Renal cortex interstitium (tissue), 11 donors: ENCODE measurements around the gene SLC2A9. TPM values are rescaled to one million over a fixed set of nuclear protein-coding genes. Genes with fewer than 3 reads are reported as not detected.
A peak's percentile ranks its signal among the peaks of the same experiment; 100 is the strongest.

Source experiments
- DNase-seq, 11 donors: peaks; one replicate each; pipeline ENCODE4 v3.0.0-alpha.2; 2013; ENCODE audit warnings: low read depth in 9 of 11, low spot score in 4 of 11; ENCODE audit errors: extremely low read depth in 1 of 11
- polyA plus RNA-seq, 3 donors: library from polyadenylated mRNA; unstranded; fragments of 120-200 nt; gene quantifications; one replicate each; pipeline ENCODE4 v1.2.1, GENCODE V29; 2013; ENCODE audit not compliant: insufficient read length in 3 of 3

SLC2A9 gene
- polyA plus RNA-seq, 3 donors = 10.0 to 11.1 (median 10.8) TPM

DNA sequence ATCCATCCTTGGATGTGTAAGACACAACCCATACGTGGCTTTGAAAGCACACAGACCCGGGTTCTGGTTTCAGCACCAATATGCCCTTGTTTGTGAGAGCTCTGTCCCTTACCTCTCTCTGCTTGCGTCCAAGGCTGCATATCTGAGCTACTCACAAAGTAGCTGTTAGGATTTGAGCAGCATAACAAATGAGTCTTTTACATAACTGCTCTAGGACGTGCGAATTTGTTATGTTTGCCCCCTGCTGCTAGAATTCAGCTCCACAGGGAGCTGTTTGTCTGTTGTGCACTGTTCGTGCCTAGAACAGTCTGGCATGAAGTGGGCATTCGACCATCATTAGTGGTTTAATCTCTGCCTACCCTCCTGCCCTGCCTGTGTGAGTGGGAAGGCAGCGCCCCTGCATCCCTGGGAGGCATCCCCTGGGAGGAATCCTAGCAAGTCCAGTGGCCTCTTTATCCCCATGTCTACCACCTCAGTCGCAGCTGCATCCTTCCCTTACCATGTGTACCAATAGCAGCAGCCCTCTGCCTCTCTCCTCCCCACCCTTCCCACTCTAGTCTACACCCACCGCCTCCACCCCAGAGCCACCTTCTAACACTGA lies 42.1 kb downstream of the SLC2A9 start:
- DNase-seq = no peak

- DNase-seq = no peak
Measured at GRCh38 chr4:9977518-9978031, 43.7 kb downstream of the SLC2A9 start.

- no peak for DNase-seq
Measured at GRCh38 chr4:9976781-9977180, 44.5 kb downstream of the SLC2A9 start.

DNA sequence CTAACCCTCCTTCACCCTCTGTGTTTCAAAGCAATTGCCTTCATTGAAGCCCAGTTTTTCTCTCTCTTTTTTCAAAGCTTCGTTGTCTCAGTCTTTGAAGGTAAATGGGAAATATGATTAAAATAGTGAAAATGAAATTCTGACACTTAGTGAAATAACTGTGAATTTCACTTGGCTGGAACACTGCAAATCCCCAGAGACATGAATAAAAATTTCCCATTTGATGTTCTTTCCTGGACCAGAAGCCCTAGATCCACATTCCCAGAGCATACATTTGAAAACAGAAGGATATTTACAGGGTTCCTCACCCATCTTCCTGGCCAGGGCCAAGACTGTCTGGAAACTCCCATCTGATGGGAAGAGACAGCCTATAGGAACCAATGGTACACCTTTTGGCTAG lies 45.0 kb downstream of the SLC2A9 start:
- DNase-seq = no peak

GRCh38 chr4:9971711-9972110 lies 49.6 kb downstream of the SLC2A9 start:
- no peak for DNase-seq

DNA sequence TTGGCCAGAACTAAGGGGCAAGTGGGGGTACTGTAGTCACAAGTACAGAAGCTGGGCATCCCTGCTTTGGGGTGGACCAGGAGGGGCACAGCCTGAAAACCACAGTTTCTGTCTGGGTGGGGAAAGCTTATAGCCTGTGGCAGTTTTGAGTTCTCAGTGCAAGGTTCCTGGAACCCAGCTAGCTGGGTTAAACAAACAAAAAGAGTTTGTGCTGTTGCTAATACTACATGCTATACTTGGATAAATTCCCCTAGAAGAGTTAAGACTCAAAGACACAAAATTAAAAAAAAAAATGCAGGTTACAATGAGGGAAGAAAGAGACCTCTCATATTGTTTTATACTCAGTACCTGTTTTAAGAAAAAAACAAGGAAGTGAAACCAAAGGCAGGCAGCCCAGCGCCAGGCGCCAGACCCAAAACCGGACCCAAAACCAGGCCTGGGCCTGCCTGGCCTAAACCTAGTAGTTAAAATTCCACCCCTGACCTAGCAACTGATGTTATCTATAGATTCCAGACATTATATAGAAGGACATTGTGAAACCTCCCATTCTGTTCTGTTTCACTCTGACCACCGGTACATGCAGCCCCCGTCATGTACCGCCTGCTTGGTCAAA lies 50.8 kb downstream of the SLC2A9 start:
- DNase-seq = no peak

DNA sequence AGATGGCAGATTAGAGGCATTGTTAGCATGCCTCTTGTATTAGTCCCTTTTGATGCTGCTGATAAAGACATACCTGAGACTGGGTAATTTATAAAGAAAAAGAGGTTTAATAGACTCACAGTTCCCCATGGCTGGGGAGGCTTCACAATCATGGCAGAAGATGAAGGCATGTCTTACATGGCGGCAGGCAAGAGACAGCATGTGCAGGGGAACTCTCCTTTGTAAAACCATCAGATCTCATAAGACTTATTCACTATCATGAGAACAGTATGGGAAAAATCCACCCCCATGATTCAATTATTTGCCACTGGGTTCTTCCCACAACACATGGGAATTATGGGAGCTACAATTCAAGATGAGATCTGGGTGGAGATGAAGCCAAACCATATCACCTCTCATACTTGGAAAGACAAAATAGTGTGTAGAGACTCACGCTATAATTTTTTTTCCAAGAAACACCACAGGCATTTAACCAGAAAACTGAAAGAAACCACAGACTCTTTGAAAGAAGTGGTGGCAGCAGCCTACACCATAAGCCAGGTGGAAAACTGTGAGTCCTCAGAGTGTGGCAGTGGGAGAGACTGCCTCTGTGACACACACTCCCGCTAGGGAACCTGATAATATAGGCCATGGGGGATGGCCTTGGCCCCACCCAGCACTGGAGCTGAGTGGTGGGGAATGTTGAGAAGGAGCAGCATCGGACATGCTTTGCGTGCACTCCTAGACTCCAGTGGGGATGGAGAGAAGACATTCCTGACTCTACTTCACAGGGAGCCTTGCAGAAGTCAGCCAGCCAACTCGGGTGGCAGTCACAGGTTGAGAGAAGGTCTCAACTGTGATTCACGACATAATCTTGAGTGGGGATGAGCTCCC lies 51.5 kb downstream of the SLC2A9 start:
- DNase-seq = no peak

GRCh38 chr4:9968472-9968871 lies 52.8 kb downstream of the SLC2A9 start:
- DNase-seq = no peak

- no peak for DNase-seq
Measured at GRCh38 chr4:9964879-9965278, 56.4 kb downstream of the SLC2A9 start.

DNA sequence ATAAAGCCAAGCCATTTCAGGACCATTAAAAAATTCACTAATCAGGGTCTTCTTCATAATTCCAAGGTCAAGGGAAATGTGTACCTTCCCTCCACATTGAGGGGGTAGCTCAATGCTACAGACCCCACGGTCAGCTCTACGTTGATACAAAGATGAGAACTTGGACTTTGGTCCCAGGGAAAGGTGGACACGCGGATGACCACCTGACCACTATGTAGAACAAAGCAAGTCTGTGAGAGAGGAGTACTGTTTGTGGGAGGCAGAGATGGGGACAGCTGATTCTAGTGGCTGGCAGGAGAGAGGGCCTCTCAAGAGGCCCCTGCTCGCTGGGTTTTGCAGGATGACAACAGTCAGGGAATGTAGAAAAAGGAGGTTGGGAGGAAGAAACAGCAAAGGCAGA lies 58.0 kb downstream of the SLC2A9 start:
- no peak for DNase-seq

GRCh38 chr4:9962611-9963314 lies 58.5 kb downstream of the SLC2A9 start:
- no peak for DNase-seq

- DNase-seq = no peak
Measured at GRCh38 chr4:9954468-9954867, 66.8 kb downstream of the SLC2A9 start.

GRCh38 chr4:9953089-9953488 lies 68.2 kb downstream of the SLC2A9 start:
- no peak for DNase-seq

DNA sequence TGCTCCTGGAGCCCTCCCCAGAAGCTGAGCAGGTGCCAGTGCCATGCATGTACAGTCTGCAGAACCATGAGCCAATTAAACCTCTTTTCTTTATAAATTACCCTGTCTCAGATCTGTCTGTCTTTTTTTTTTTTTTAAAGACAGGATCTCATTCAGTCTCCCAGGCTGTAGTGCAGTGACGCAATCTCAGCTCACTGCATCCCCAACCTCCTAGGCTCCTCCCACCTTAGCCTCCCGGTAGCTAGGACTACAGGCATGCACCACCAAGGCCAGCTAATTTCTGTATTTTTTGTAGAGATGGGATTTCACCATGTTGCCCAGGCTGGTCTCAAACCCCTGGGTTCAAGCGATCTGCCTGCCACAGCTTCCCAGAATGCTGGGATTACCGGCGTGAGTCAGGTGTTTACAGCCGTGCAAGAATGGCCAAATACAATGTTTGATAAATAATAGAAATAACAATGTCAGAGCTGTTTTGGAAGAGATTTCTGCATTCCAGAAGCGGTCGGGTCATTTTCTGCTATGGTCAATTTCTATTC lies 68.8 kb downstream of the SLC2A9 start:
- no peak for DNase-seq

- peak in 1 of 11 donors; percentile 15 for DNase-seq
Measured at GRCh38 chr4:9949573-9949972, 71.7 kb downstream of the SLC2A9 start.

DNA sequence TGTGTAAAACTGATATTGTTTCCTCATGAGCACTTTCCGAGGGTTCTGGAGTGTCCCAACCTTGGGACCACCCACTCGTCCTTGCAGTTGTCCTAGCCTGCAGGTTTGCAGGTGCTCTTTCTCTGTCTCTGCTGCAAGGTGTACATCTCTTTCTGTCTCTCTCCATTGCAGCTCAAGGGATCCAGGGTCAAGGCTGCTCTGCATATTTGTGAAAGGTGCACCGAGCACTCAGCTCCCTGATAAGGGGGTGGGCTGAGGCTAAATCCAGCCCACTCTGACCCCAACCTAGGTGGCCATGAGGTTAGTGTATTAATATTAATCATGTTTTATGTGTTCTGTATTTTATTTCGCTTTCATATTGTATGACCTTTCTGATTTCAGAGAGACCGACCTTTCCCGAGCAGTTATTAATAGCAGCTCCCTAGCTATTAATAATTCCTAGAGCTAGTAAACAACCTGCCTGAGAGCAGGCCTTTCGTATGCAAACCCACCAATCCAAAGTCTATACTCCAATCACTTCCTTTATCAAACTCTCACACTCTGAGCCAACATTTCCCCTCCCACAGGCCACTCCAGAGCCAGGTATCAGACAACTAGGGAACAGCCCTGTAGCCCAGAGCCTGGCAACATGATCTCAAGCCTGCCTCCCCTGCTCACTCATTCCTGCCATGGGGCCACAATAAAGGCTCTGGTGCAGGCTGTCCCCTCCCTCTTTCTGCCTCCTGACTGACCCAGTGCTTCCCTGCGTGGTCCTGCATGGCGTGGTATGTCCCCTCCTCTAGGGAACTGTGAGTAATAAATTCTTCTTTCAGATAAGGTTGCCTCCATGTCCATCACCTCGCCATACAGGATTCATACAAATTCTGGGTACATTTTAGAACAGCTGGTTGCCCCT lies 73.9 kb downstream of the SLC2A9 start:
- DNase-seq = no peak

DNA sequence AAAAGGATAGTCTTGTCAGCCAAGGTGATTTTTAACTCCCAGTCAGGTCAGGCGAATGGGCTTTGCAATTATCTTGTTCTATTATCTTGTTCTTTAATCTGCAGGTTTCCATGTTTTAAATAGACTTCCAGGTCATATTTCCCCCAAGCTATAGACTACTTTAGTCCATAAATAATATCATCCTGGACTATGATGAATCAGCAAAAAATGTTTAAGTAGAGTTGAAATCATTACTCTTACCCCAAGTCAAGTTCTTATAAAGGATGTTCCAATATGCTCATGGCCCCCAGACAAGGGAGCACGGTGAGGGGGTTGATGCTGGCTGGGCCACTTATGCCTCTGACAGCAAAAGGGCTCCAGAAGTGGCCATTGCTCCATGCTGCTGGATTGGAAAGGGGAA lies 75.1 kb downstream of the SLC2A9 start:
- DNase-seq = no peak
